Measurements from ENCODE around the gene ATP1B3. TPM values are rescaled to one million over a fixed set of nuclear protein-coding genes. Genes with fewer than 3 reads are reported as not detected.

Gene ATP1B3
- total and polyA plus RNA-seq, 2 of the 13 experiments (the other 11 are each of a cell fraction or from before 2014, with no cell fraction given) = 84.3 to 93.6 TPM

- WGBS (ENCODE audit: low lambda C conversion rate) = 8% methylated on average over 3 of the region's 3 CpGs
- no peak for ATAC-seq
- Histone ChIP-seq H3K36me3 (replicated peaks in 1 of 2; ENCODE audit: control insufficient read depth in 1 of 2, insufficient read depth in 2 of 2, low read length in 2 of 2) (peaks cover 0 to 6% of the 10 kb centered on the region in 2 experiments; a peak in 2 of 5 replicates), H3K9me3 (ENCODE audit: low read length) (no peaks in the 10 kb centered on the region), H2AFZ (ENCODE audit: low read length) (no peak overlapping the region), H3K27ac (ENCODE audit: extremely low read length, insufficient read depth, low read length) (no peak overlapping the region), H4K20me1 (ENCODE audit: insufficient read depth, low read length) (peaks cover 4% of the 10 kb centered on the region; the same call in 1 of the 2 replicates), H3K4me3 (replicated peaks in 1 of 3; ENCODE audit: insufficient read depth in 1 of 3, low read depth in 2 of 3, low read length in 3 of 3) (peak overlapping the region; percentile 92 to 99 (median 92)), H3K79me2 (ENCODE audit: insufficient read depth, low read length) (peaks cover 54% of the 10 kb centered on the region), H3K4me1 (ENCODE audit: insufficient read depth, low read length) (peaks cover 40% of the 10 kb centered on the region), H3K27me3 (ENCODE audit: control insufficient read depth in 1 of 2, insufficient read depth in 2 of 2, low read length in 2 of 2) (no peaks in the 10 kb centered on the region), H3K4me2 (ENCODE audit: low read depth, low read length) (peak overlapping the region; percentile 81), H3K9ac (ENCODE audit: insufficient read depth, low read depth, low read length) (peak overlapping the region; percentile 86)
- no peak for TF ChIP-seq ZNF674 (CRISPR knock-in tag; IDR thresholded peaks at IDR 0.05; ENCODE audit: low read depth)
- TF ChIP-seq ZNF629 (CRISPR knock-in tag; conservative IDR thresholded peaks at IDR 0.05) = peak; percentile 16; the same call in 1 of the 2 replicates
- BruUV-seq (replicated peaks) = TSS peak; percentile 58
- intact Hi-C loops (cut with micrococcal nuclease; ENCODE audit: unreplicated experiment) = loop anchor here (1.0 to 10.0 kb wide), 3 partner anchors 25 to 573 kb away; partner anchors contain the start of gene RASA2
- DNase-seq (ENCODE audit: low spot score) = no peak
- FAIRE-seq = no peak
- CTCF ChIA-PET (ENCODE audit: low intra/inter-chr PET ratio, low total read pairs) = no interaction called here
- POLR2A ChIA-PET = interaction anchor here (1.1 to 1.2 kb wide), 2 partner anchors 139 to 149 kb away, joined by 4 read pairs; partner anchors contain the start of gene RNF7
- in situ Hi-C loops (cut with HindIII; ENCODE audit: extremely low pct_ligation_motif_present, low pct_unique_long_range_greater_than_20kb) = loop anchor here (10.0 kb wide), 1 partner anchor 143 kb away; the partner anchor contains the start of gene RNF7
These were observed 1.5 kb downstream of the ATP1B3 start for GRCh38 chr3:141877911-141878310.

GRCh38 chr3:141878326-141878725 is 1.9 kb downstream of the ATP1B3 start:
- Histone ChIP-seq H3K4me1 (ENCODE audit: insufficient read depth, low read length) (peaks cover 40% of the 10 kb centered on the region), H2AFZ (ENCODE audit: low read length) (no peak overlapping the region), H3K27ac (ENCODE audit: extremely low read length, insufficient read depth, low read length) (no peak overlapping the region), H3K4me3 (replicated peaks in 1 of 3; ENCODE audit: insufficient read depth in 1 of 3, low read depth in 2 of 3, low read length in 3 of 3) (peak overlapping the region; percentile 92 to 99 (median 92); a peak in 5 of 6 replicates), H3K4me2 (ENCODE audit: low read depth, low read length) (peak overlapping the region; percentile 81), H3K79me2 (ENCODE audit: insufficient read depth, low read length) (peaks cover 58% of the 10 kb centered on the region), H3K9ac (ENCODE audit: insufficient read depth, low read depth, low read length) (peak overlapping the region; percentile 86), H3K9me3 (ENCODE audit: low read length) (no peaks in the 10 kb centered on the region), H3K36me3 (replicated peaks in 1 of 2; ENCODE audit: control insufficient read depth in 1 of 2, insufficient read depth in 2 of 2, low read length in 2 of 2) (peaks cover 0 to 9% of the 10 kb centered on the region in 2 experiments; a peak in 3 of 5 replicates), H3K27me3 (ENCODE audit: control insufficient read depth in 1 of 2, insufficient read depth in 2 of 2, low read length in 2 of 2) (no peaks in the 10 kb centered on the region), H4K20me1 (ENCODE audit: insufficient read depth, low read length) (peaks cover 4% of the 10 kb centered on the region; the same call in 1 of the 2 replicates)
- intact Hi-C loops (cut with micrococcal nuclease; ENCODE audit: unreplicated experiment) (loop anchor here (10.0 kb wide), 2 partner anchors 394 to 574 kb away; partner anchors contain the start of gene RASA2), in situ Hi-C loops (cut with HindIII; ENCODE audit: extremely low pct_ligation_motif_present, low pct_unique_long_range_greater_than_20kb) (loop anchor here (10.0 kb wide), 1 partner anchor 144 kb away; the partner anchor contains the start of gene RNF7)
- POLR2A ChIA-PET = interaction anchor here (1.2 kb wide), 1 partner anchor 150 kb away, joined by 4 read pairs; no protein-coding TSS in a partner anchor
- CTCF ChIA-PET (ENCODE audit: low intra/inter-chr PET ratio, low total read pairs) = no interaction called here
- BruUV-seq (replicated peaks) = no TSS peak
- ATAC-seq (no peak), FAIRE-seq (no peak), DNase-seq (ENCODE audit: low spot score) (no peak)
- WGBS (ENCODE audit: low lambda C conversion rate) = 6% methylated on average over 1 of the region's 1 CpG
- TF ChIP-seq ZNF235 (CRISPR knock-in tag; IDR thresholded peaks at IDR 0.05; ENCODE audit: borderline replicate concordance) (no peak), SAP130 (CRISPR knock-in tag; IDR thresholded peaks at IDR 0.05; ENCODE audit: low read depth) (0 out of 2 replicates have a peak, but pooled peaks have one; percentile 12)

Measured in HepG2 (cell line).